Right renal cortex interstitium (tissue), 3 donors: ENCODE data around the gene PIK3R2. TPM values are rescaled to one million over a fixed set of nuclear protein-coding genes. Genes with fewer than 3 reads are reported as not detected.
"Not testable (repeated sequence)": the region's sequence is repeated elsewhere in the genome, so short reads cannot be mapped to it uniquely, and the experiment has no call there.

Source experiments
- DNase-seq, 3 donors: peaks; one replicate each; pipeline ENCODE4 v3.0.0-alpha.2; 2013; ENCODE audit warnings: low read depth in 3 of 3, low spot score in 2 of 3
- polyA plus RNA-seq, 3 donors: library from polyadenylated mRNA; unstranded; fragments of 120-200 nt; gene quantifications; one replicate each; pipeline ENCODE4 v1.2.1, GENCODE V29; 2013; ENCODE audit not compliant: insufficient read length in 3 of 3

Gene PIK3R2
- polyA plus RNA-seq = 10 to 100 TPM; 20.0 to 27.1 (median 26.7) TPM

GRCh38 chr19:18152817-18153555 lies at the start of gene PIK3R2:
TSS of gene PIK3R2 (plus strand) at chr19:18153163. CDS start at chr19:18155880, 2,717 bp downstream.
- peak; percentile 97 to 99 (median 99) for DNase-seq

GRCh38 chr19:18104793-18105131 lies 48.2 kb upstream of the PIK3R2 start:
- DNase-seq = no peak

- not testable (repeated sequence) for DNase-seq
Measured at GRCh38 chr19:18105259-18105658, 47.7 kb upstream of the PIK3R2 start.

- DNase-seq = no peak
Measured at GRCh38 chr19:18107235-18107634, 45.7 kb upstream of the PIK3R2 start.

GRCh38 chr19:18108897-18109296 lies 44.1 kb upstream of the PIK3R2 start:
- no peak for DNase-seq

- DNase-seq = no peak
Measured at GRCh38 chr19:18109341-18109732, 43.6 kb upstream of the PIK3R2 start.

- no peak for DNase-seq
Measured at GRCh38 chr19:18109733-18110608, 43.0 kb upstream of the PIK3R2 start.

- DNase-seq = no peak
Measured at GRCh38 chr19:18110609-18111232, 42.2 kb upstream of the PIK3R2 start.

- peak in 2 of 3 donors; percentile 50 to 76 for DNase-seq
Measured at GRCh38 chr19:18112989-18113478, 39.9 kb upstream of the PIK3R2 start.

GRCh38 chr19:18113827-18114226 lies 39.1 kb upstream of the PIK3R2 start:
- no peak for DNase-seq

GRCh38 chr19:18114483-18114882 lies 38.5 kb upstream of the PIK3R2 start:
- no peak for DNase-seq

GRCh38 chr19:18117364-18117691 lies 35.6 kb upstream of the PIK3R2 start:
- no peak for DNase-seq

- DNase-seq = peak in 2 of 3 donors; percentile 61 to 72
Measured at GRCh38 chr19:18117692-18118378, 35.1 kb upstream of the PIK3R2 start.

- DNase-seq = no peak
Measured at GRCh38 chr19:18118420-18119012, 34.4 kb upstream of the PIK3R2 start.

GRCh38 chr19:18119013-18119716 lies 33.8 kb upstream of the PIK3R2 start:
- DNase-seq = no peak

GRCh38 chr19:18119717-18120105 lies 33.3 kb upstream of the PIK3R2 start:
- no peak for DNase-seq

GRCh38 chr19:18120127-18120526 lies 32.8 kb upstream of the PIK3R2 start:
- no peak for DNase-seq

GRCh38 chr19:18121166-18121565 lies 31.8 kb upstream of the PIK3R2 start:
- DNase-seq = no peak

GRCh38 chr19:18122424-18122823 lies 30.5 kb upstream of the PIK3R2 start:
- DNase-seq = no peak
